Measurements from ENCODE around the gene LSM4. TPM values are rescaled to one million over a fixed set of nuclear protein-coding genes. Genes with fewer than 3 reads are reported as not detected.

LSM4 gene
- total RNA-seq, 1 experiment from 2014 or later: 787 TPM

Other genes starting within 250 kb of the LSM4 start
- not detected in 2 replicates for gene IL12RB1, start 236.1 kb downstream of the LSM4 start, total RNA-seq (2014; rRNA removed; shearing (Covaris generic))
- gene MAST3, start 225.3 kb downstream of the LSM4 start, total RNA-seq (2014; rRNA removed; shearing (Covaris generic)): 2.4 and 4.0 TPM in 2 replicates
- gene PIK3R2, start 169.9 kb downstream of the LSM4 start, total RNA-seq (2014; rRNA removed; shearing (Covaris generic)): 26.7 and 29.0 TPM in 2 replicates
- 47.3 and 53.4 TPM in 2 replicates for gene IFI30, start 149.3 kb downstream of the LSM4 start, total RNA-seq (2014; rRNA removed; shearing (Covaris generic))
- gene MPV17L2, start 129.9 kb downstream of the LSM4 start, total RNA-seq (2014; rRNA removed; shearing (Covaris generic)): 29.2 and 45.0 TPM in 2 replicates
- gene RAB3A, start 119.0 kb downstream of the LSM4 start, total RNA-seq (2014; rRNA removed; shearing (Covaris generic)): 6.1 and 8.6 TPM in 2 replicates
- 0.52 and 1.4 TPM in 2 replicates for gene PDE4C, start 96.6 kb downstream of the LSM4 start, total RNA-seq (2014; rRNA removed; shearing (Covaris generic))
- 0.55 and 0.76 TPM in 2 replicates for gene IQCN, start 48.6 kb downstream of the LSM4 start, total RNA-seq (2014; rRNA removed; shearing (Covaris generic))
- gene JUND, start 41.5 kb downstream of the LSM4 start, total RNA-seq (2014; rRNA removed; shearing (Covaris generic)): 173 and 181 TPM in 2 replicates
- 11.5 and 13.6 TPM in 2 replicates for gene PGPEP1, start 17.5 kb upstream of the LSM4 start, total RNA-seq (2014; rRNA removed; shearing (Covaris generic))
- 0.30 and 1.4 TPM in 2 replicates for gene GDF15, start 63.1 kb upstream of the LSM4 start, total RNA-seq (2014; rRNA removed; shearing (Covaris generic))
- gene LRRC25, start 74.5 kb upstream of the LSM4 start, total RNA-seq (2014; rRNA removed; shearing (Covaris generic)): 0.76 TPM in 1 of 2 replicates, not detected in the other
- 91.1 and 134 TPM in 2 replicates for gene SSBP4, start 96.3 kb upstream of the LSM4 start, total RNA-seq (2014; rRNA removed; shearing (Covaris generic))
- gene ISYNA1, start 115.1 kb upstream of the LSM4 start, total RNA-seq (2014; rRNA removed; shearing (Covaris generic)): 183 and 212 TPM in 2 replicates
- 16.4 and 17.0 TPM in 2 replicates for gene ELL, start 199.0 kb upstream of the LSM4 start, total RNA-seq (2014; rRNA removed; shearing (Covaris generic))
- 446 and 481 TPM in 2 replicates for gene FKBP8, start 220.5 kb upstream of the LSM4 start, total RNA-seq (2014; rRNA removed; shearing (Covaris generic))
- 190 and 202 TPM in 2 replicates for gene KXD1, start 234.8 kb upstream of the LSM4 start, total RNA-seq (2014; rRNA removed; shearing (Covaris generic))
- gene UBA52, start 248.8 kb upstream of the LSM4 start, total RNA-seq (2014; rRNA removed; shearing (Covaris generic)): 1,268 and 1,295 TPM in 2 replicates

Measured in H7 (cell line).